ENCODE data around the gene DNAH14.

- TF ChIP-seq YY1 (IDR thresholded peaks at IDR 0.05; ENCODE audit: insufficient read depth, insufficient read length) (no peak), SUZ12 (IDR thresholded peaks at IDR 0.05; ENCODE audit: extremely low read depth, insufficient read depth, insufficient read length) (no peak), ZNF274 (IDR thresholded peaks at IDR 0.05; ENCODE audit: low read depth, low read length) (no peak)
Measured at GRCh38 chr1:225422795-225423517, 493.5 kb downstream of the DNAH14 start.

Data from NT2/D1 (cell line).